CD4-positive, alpha-beta memory T cell (primary cell): ENCODE data around the gene CDH18. TPM values are rescaled to one million over a fixed set of nuclear protein-coding genes. Genes with fewer than 3 reads are reported as not detected.
A peak's percentile ranks its signal among the peaks of the same experiment; 100 is the strongest.
"Not testable (repeated sequence)": the region's sequence is repeated elsewhere in the genome, so short reads cannot be mapped to it uniquely, and the experiment has no call there.

Experiments
- CTCF ChIA-PET: fragments of 350-600 bp; sonication (Branson Sonifier 250); formaldehyde crosslinking; loops from one replicate; lab custom pipeline; 2021; ENCODE audit warnings: inconsistent platforms; ENCODE audit not compliant: partially characterized antibody; lab: Charles Lee
- POLR2A ChIA-PET: fragments of 350-600 bp; sonication (Branson Sonifier 250); formaldehyde crosslinking; loops from one replicate; lab custom pipeline; 2021; ENCODE audit not compliant: partially characterized antibody; lab: Charles Lee
- DNase-seq, 5 donors: peaks; one replicate each; pipeline versions ENCODE4 v3.0.0 to v3.0.0-alpha.2; 2020 to 2022; ENCODE audit warnings: mixed read lengths in 1 of 5
- H3K27ac ChIP-seq: one replicate; pipeline ENCODE4 v1.7.0; 2013; ENCODE audit warnings: low read depth, low read length
- H3K27me3 ChIP-seq: 2 replicates; pipeline ENCODE4 v1.7.0; 2013; ENCODE audit warnings: mild to moderate bottlenecking, low read length, moderate library complexity; ENCODE audit not compliant: insufficient read depth
- H3K36me3 ChIP-seq: 2 replicates; pipeline ENCODE4 v1.7.0; 2013; ENCODE audit warnings: mild to moderate bottlenecking, low read length, moderate library complexity; ENCODE audit not compliant: insufficient read depth
- H3K4me1 ChIP-seq: 2 replicates; pipeline ENCODE4 v1.7.0; 2013; ENCODE audit warnings: mild to moderate bottlenecking, low read length, moderate library complexity; ENCODE audit not compliant: insufficient read depth
- H3K4me3 ChIP-seq, 2 donors: one replicate each; pipeline ENCODE4 v1.7.0; 2013; ENCODE audit warnings: low read length in 2 of 2, mild to moderate bottlenecking in 1 of 2
- H3K9me3 ChIP-seq, 2 donors: one replicate each; pipeline ENCODE4 v1.7.0; 2013; ENCODE audit warnings: low read length in 2 of 2, control low read depth in 1 of 2; ENCODE audit not compliant: control insufficient read depth in 1 of 2
- H3K27ac Mint-ChIP-seq, 7 donors: one replicate each; pipeline ENCODE4 v1.8.0; 2020 to 2021; ENCODE audit warnings: mixed read lengths in 7 of 7, mild to moderate bottlenecking in 6 of 7, inconsistent platforms in 3 of 7, moderate library complexity in 3 of 7
- H3K27me3 Mint-ChIP-seq, 2 donors: one replicate each; pipeline ENCODE4 v1.8.0; 2020 to 2021; ENCODE audit warnings: mixed read lengths in 2 of 2
- H3K36me3 Mint-ChIP-seq, 2 donors: one replicate each; pipeline ENCODE4 v1.8.0; 2020 to 2021; ENCODE audit warnings: mixed read lengths in 2 of 2, inconsistent platforms in 1 of 2, mild to moderate bottlenecking in 1 of 2
- H3K4me1 Mint-ChIP-seq, 4 donors: one replicate each; pipeline ENCODE4 v1.8.0; 2020 to 2021; ENCODE audit warnings: mixed read lengths in 4 of 4, mild to moderate bottlenecking in 1 of 4
- H3K4me3 Mint-ChIP-seq, 8 donors: one replicate each; pipeline ENCODE4 v1.8.0; 2020 to 2021; ENCODE audit warnings: mixed read lengths in 8 of 8, mild to moderate bottlenecking in 7 of 8, moderate library complexity in 6 of 8, inconsistent platforms in 3 of 8
- H3K9me3 Mint-ChIP-seq, 8 donors: one replicate each; pipeline ENCODE4 v1.8.0; 2020 to 2021; ENCODE audit warnings: mixed read lengths in 8 of 8, mild to moderate bottlenecking in 5 of 8, inconsistent platforms in 3 of 8, moderate library complexity in 1 of 8
- intact Hi-C: fragments of 100-400 bp; cut with micrococcal nuclease; formaldehyde crosslinking; loops from one replicate; pipeline ENCODE4 v1.15.1; 2023
- polyA plus RNA-seq, 2 donors: library from polyadenylated mRNA; unstranded; fragments of 300-500 nt; fragmentation: Illumina TruSeq; gene quantifications; one replicate each; pipeline ENCODE4 v1.2.3, GENCODE V29; 2021
- total RNA-seq, 2 experiments: library from RNA; stranded (reverse); gene quantifications; one replicate each; pipeline ENCODE4 v1.2.3, GENCODE V29; 2021

CDH18 gene
- total and polyA plus RNA-seq, 4 experiments from 2014 or later = not detected

- Histone ChIP-seq H3K4me3 (no peak overlapping the region), H3K4me1 (no peaks in the 10 kb centered on the region), H3K36me3 (no peaks in the 10 kb centered on the region), H3K27ac (no peak overlapping the region), H3K27me3 (no peaks in the 10 kb centered on the region), H3K9me3 (peaks cover 0 to 4% of the 10 kb centered on the region in 2 donors)
- no peak for DNase-seq
- H3K4me3 Mint-ChIP-seq = no peak overlapping the region
- no peaks in the 10 kb centered on the region for H3K4me1 Mint-ChIP-seq
- H3K9me3 Mint-ChIP-seq = peaks cover 5 to 40% (median 24%) of the 10 kb centered on the region in 8 donors
- H3K27me3 Mint-ChIP-seq = no peaks in the 10 kb centered on the region
- ChIA-PET POLR2A (no interaction called here), CTCF (no interaction called here)
- no peak overlapping the region for H3K27ac Mint-ChIP-seq
- intact Hi-C loops = no loop called here
- no peaks in the 10 kb centered on the region for H3K36me3 Mint-ChIP-seq
Observed at GRCh38 chr5:19835442-19835841, 152.6 kb downstream of the CDH18 start.

- H3K4me3 Mint-ChIP-seq, H3K4me1 Mint-ChIP-seq, H3K4me3 ChIP-seq, DNase-seq, intact Hi-C loops, CTCF ChIA-PET, H3K27ac ChIP-seq, POLR2A ChIA-PET, H3K27me3 Mint-ChIP-seq, H3K27ac Mint-ChIP-seq, H3K4me1 ChIP-seq, H3K36me3 Mint-ChIP-seq, H3K27me3 ChIP-seq, H3K9me3 ChIP-seq, H3K36me3 ChIP-seq: not testable (repeated sequence)
- peaks cover 0 to 28% (median 5%) of the 10 kb centered on the region in 8 donors for H3K9me3 Mint-ChIP-seq
Observed at GRCh38 chr5:19812720-19813119, 175.3 kb downstream of the CDH18 start.

GRCh38 chr5:19806756-19807155 lies 181.2 kb downstream of the CDH18 start:
- Mint-ChIP-seq H3K9me3 (peaks cover 0 to 20% (median 3%) of the 10 kb centered on the region in 8 donors), H3K27ac (no peak overlapping the region), H3K36me3 (no peaks in the 10 kb centered on the region), H3K27me3 (no peaks in the 10 kb centered on the region), H3K4me1 (no peaks in the 10 kb centered on the region), H3K4me3 (no peak overlapping the region)
- Histone ChIP-seq H3K36me3 (no peaks in the 10 kb centered on the region), H3K4me1 (no peaks in the 10 kb centered on the region), H3K4me3 (no peak overlapping the region), H3K9me3 (no peaks in the 10 kb centered on the region), H3K27ac (no peak overlapping the region), H3K27me3 (no peaks in the 10 kb centered on the region)
- CTCF ChIA-PET = no interaction called here
- DNase-seq = no peak
- POLR2A ChIA-PET = no interaction called here
- intact Hi-C loops = no loop called here

GRCh38 chr5:19802686-19803085 lies 185.3 kb downstream of the CDH18 start:
- ChIA-PET POLR2A (no interaction called here), CTCF (no interaction called here)
- Mint-ChIP-seq H3K9me3 (peaks cover 0 to 10% (median 3%) of the 10 kb centered on the region in 8 donors), H3K27me3 (no peaks in the 10 kb centered on the region), H3K4me1 (no peaks in the 10 kb centered on the region), H3K4me3 (no peak overlapping the region), H3K36me3 (no peaks in the 10 kb centered on the region), H3K27ac (no peak overlapping the region)
- Histone ChIP-seq H3K27ac (no peak overlapping the region), H3K36me3 (no peaks in the 10 kb centered on the region), H3K27me3 (no peaks in the 10 kb centered on the region), H3K4me1 (no peaks in the 10 kb centered on the region), H3K9me3 (no peaks in the 10 kb centered on the region), H3K4me3 (no peak overlapping the region)
- DNase-seq = no peak
- intact Hi-C loops = no loop called here

- CTCF ChIA-PET = no interaction called here
- Mint-ChIP-seq H3K36me3 (no peaks in the 10 kb centered on the region), H3K4me3 (no peak overlapping the region), H3K27ac (no peak overlapping the region), H3K4me1 (no peaks in the 10 kb centered on the region), H3K9me3 (peaks cover 3 to 7% (median 5%) of the 10 kb centered on the region in 8 donors), H3K27me3 (no peaks in the 10 kb centered on the region)
- Histone ChIP-seq H3K27ac (no peak overlapping the region), H3K4me3 (no peak overlapping the region), H3K36me3 (no peaks in the 10 kb centered on the region), H3K4me1 (no peaks in the 10 kb centered on the region), H3K27me3 (no peaks in the 10 kb centered on the region), H3K9me3 (no peaks in the 10 kb centered on the region)
- POLR2A ChIA-PET = no interaction called here
- no peak for DNase-seq
- intact Hi-C loops = no loop called here
Observed at GRCh38 chr5:19795218-19795617, 192.8 kb downstream of the CDH18 start.

- ChIA-PET POLR2A (no interaction called here), CTCF (no interaction called here)
- H3K9me3 Mint-ChIP-seq = peaks cover 0 to 9% (median 4%) of the 10 kb centered on the region in 8 donors
- intact Hi-C loops = no loop called here
- H3K4me1 Mint-ChIP-seq = no peaks in the 10 kb centered on the region
- H3K4me3 Mint-ChIP-seq = no peak overlapping the region
- no peaks in the 10 kb centered on the region for H3K4me1 ChIP-seq
- H3K4me3 ChIP-seq = no peak overlapping the region
- H3K27me3 Mint-ChIP-seq = no peaks in the 10 kb centered on the region
- no peaks in the 10 kb centered on the region for H3K36me3 Mint-ChIP-seq
- H3K36me3 ChIP-seq = no peaks in the 10 kb centered on the region
- H3K9me3 ChIP-seq = no peaks in the 10 kb centered on the region
- H3K27ac Mint-ChIP-seq = no peak overlapping the region
- DNase-seq = no peak
- no peak overlapping the region for H3K27ac ChIP-seq
- H3K27me3 ChIP-seq = no peaks in the 10 kb centered on the region
Observed at GRCh38 chr5:19790829-19791466, 197.1 kb downstream of the CDH18 start.

- Mint-ChIP-seq H3K27me3 (no peaks in the 10 kb centered on the region), H3K27ac (no peak overlapping the region)
- CTCF ChIA-PET = no interaction called here
Observed at GRCh38 chr5:19782566-19782965, 205.4 kb downstream of the CDH18 start.

More at GRCh38 chr5:19782566-19782965, 205.4 kb downstream of the CDH18 start:
- no peak for DNase-seq
- POLR2A ChIA-PET = no interaction called here
- Mint-ChIP-seq H3K4me3 (peak overlapping the region in 1 of 8 donors; percentile 13), H3K9me3 (peaks cover 0 to 9% (median 5%) of the 10 kb centered on the region in 8 donors), H3K36me3 (no peaks in the 10 kb centered on the region), H3K4me1 (no peaks in the 10 kb centered on the region)
- no peaks in the 10 kb centered on the region for H3K27me3 ChIP-seq
- no peaks in the 10 kb centered on the region for H3K36me3 ChIP-seq
- no peaks in the 10 kb centered on the region for H3K4me1 ChIP-seq
- no peak overlapping the region for H3K27ac ChIP-seq
- no peaks in the 10 kb centered on the region for H3K9me3 ChIP-seq
- intact Hi-C loops = no loop called here
- no peak overlapping the region for H3K4me3 ChIP-seq
